HEK293 (cell line): ENCODE data around the gene RNF144B.

Experiments
- CTCF ChIA-PET: fragments of 350-600 bp; formaldehyde crosslinking; extraction: SDS; loops from one replicate; lab custom pipeline; 2021; ENCODE audit warnings: antibody characterized with exemption; lab: Yijun Ruan, JAX
- POLR2A ChIA-PET: fragments of 300-600 bp; formaldehyde crosslinking; extraction: SDS; loops from one replicate; lab custom pipeline; 2020; ENCODE audit warnings: antibody characterized with exemption, inconsistent platforms; lab: Yijun Ruan, JAX
- H3K27ac ChIP-seq: fragments of 200-500 bp; sonication (Bioruptor generic); 2 replicates; pipeline ENCODE4 v1.5.1; 2014; ENCODE audit warnings: low read depth, low read length, control low read depth, inconsistent platforms; ENCODE audit errors: extremely low read depth
- H3K36me3 ChIP-seq, 2 experiments: fragments of 200-500 bp in 1 of 2; sonication (Bioruptor generic) in 1 of 2; 1 replicate in 1 of 2; 2 replicates in 1 of 2; pipeline ENCODE4 v1.5.1; 2014 to 2017; ENCODE audit warnings: inconsistent platforms in 2 of 2, low read length in 2 of 2; ENCODE audit not compliant: control insufficient read depth in 2 of 2, insufficient read depth in 1 of 2
- H3K4me1 ChIP-seq: fragments of 200-500 bp; sonication (Bioruptor generic); 2 replicates; pipeline ENCODE4 v1.5.1; 2014; ENCODE audit warnings: mild to moderate bottlenecking, low read length, inconsistent platforms; ENCODE audit not compliant: control insufficient read depth, insufficient read depth
- H3K4me3 ChIP-seq: 2 replicates; pipeline ENCODE4 v1.5.1; 2011; ENCODE audit warnings: low read depth, mild to moderate bottlenecking, control low read depth, low read length, moderate library complexity
- H3K9me3 ChIP-seq: fragments of 200-500 bp; sonication (Bioruptor generic); 2 replicates; pipeline ENCODE4 v1.5.1; 2014; ENCODE audit warnings: low read depth, low read length, inconsistent platforms; ENCODE audit not compliant: control insufficient read depth, insufficient read depth
- FEZF1 ChIP-seq: fragments of 450-650 bp; formaldehyde crosslinking; IDR thresholded peaks from 2 replicates; pipeline ENCODE4 v1.5.1; 2016; ENCODE audit warnings: missing biosample characterization, missing genetic modification characterization
- IKZF3 ChIP-seq: fragments of 450-650 bp; IDR thresholded peaks from 2 replicates; pipeline ENCODE4 v1.5.0; 2018; ENCODE audit warnings: missing biosample characterization, mild to moderate bottlenecking, missing genetic modification characterization, moderate library complexity
- SCRT2 ChIP-seq: fragments of 450-650 bp; formaldehyde crosslinking; IDR thresholded peaks from 2 replicates; pipeline ENCODE4 v1.5.1; 2016; ENCODE audit warnings: missing biosample characterization, missing genetic modification characterization
- SP3 ChIP-seq: fragments of 450-650 bp; formaldehyde crosslinking; IDR thresholded peaks from 2 replicates; pipeline ENCODE4 v1.5.1; 2016; ENCODE audit warnings: missing biosample characterization, missing genetic modification characterization
- ZBTB8A ChIP-seq: fragments of 450-650 bp; formaldehyde crosslinking; IDR thresholded peaks from 2 replicates; pipeline ENCODE4 v1.5.1; 2016; ENCODE audit warnings: missing biosample characterization, missing genetic modification characterization
- ZFP3 ChIP-seq: fragments of 450-650 bp; formaldehyde crosslinking; IDR thresholded peaks from 2 replicates; pipeline ENCODE4 v1.5.1; 2016; ENCODE audit warnings: low read depth, missing biosample characterization, missing genetic modification characterization
- ZNF585B ChIP-seq: fragments of 450-650 bp; formaldehyde crosslinking; IDR thresholded peaks from 2 replicates; pipeline ENCODE4 v1.5.1; 2016; ENCODE audit warnings: missing biosample characterization, missing genetic modification characterization
- ZNF621 ChIP-seq: fragments of 450-650 bp; formaldehyde crosslinking; IDR thresholded peaks from 2 replicates; pipeline ENCODE4 v1.5.1; 2017; ENCODE audit warnings: missing biosample characterization, missing genetic modification characterization
- ZNF776 ChIP-seq: fragments of 450-650 bp; formaldehyde crosslinking; IDR thresholded peaks from 2 replicates; pipeline ENCODE4 v1.5.0; 2017; ENCODE audit warnings: missing biosample characterization, missing genetic modification characterization, borderline replicate concordance
- ZNF792 ChIP-seq: fragments of 450-650 bp; formaldehyde crosslinking; IDR thresholded peaks from 2 replicates; pipeline ENCODE4 v1.5.1; 2016; ENCODE audit warnings: missing biosample characterization, missing genetic modification characterization
- ZSCAN23 ChIP-seq: fragments of 450-650 bp; formaldehyde crosslinking; IDR thresholded peaks from 2 replicates; pipeline ENCODE4 v1.5.1; 2016; ENCODE audit warnings: missing biosample characterization, missing genetic modification characterization
- TF ChIP-seq, protein P1 (sequence below): fragments of 450-650 bp; formaldehyde crosslinking; IDR thresholded peaks from 2 replicates; pipeline ENCODE4 v1.5.1; 2016; ENCODE audit warnings: missing biosample characterization, missing genetic modification characterization
- TF ChIP-seq, protein P2 (sequence below): fragments of 450-650 bp; formaldehyde crosslinking; conservative IDR thresholded peaks from 2 replicates; pipeline ENCODE4 v1.5.1; 2016; ENCODE audit warnings: low read depth, missing biosample characterization, missing genetic modification characterization
- TF ChIP-seq, protein P3 (sequence below): fragments of 450-650 bp; formaldehyde crosslinking; IDR thresholded peaks from 2 replicates; pipeline ENCODE4 v1.5.1; 2016; ENCODE audit warnings: missing biosample characterization, missing genetic modification characterization
- TF ChIP-seq, protein P4 (sequence below): fragments of 450-650 bp; formaldehyde crosslinking; IDR thresholded peaks from 2 replicates; pipeline ENCODE4 v1.5.1; 2016; ENCODE audit warnings: missing biosample characterization, missing genetic modification characterization

RNF144B gene

DNA sequence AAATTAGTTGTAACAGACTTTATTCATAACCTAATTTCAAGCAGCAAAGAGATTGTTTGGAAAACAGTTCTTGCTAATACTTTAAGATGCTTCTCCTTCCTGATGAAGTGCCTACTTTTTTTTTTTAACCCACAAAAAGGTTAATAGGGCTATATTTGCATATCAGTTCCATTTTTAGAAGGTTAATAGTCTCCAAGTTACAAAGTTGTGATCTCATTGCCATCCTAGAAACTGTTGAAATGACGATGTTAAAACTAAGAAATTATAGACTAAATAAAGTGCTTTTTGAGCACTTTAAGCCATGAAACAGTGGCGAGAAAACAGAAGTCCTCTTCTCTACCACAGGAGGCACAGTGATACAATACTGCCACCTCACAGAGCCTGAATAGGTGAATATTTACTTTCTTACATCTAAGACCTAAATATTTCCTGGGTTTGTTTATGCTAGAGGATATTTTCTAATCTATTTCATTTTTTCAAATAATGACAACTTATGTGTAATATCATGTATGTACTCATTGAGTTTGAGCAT, 5.3 kb downstream of the RNF144B start:
- CTCF ChIA-PET: interaction anchor here (0.7 kb wide), 1 partner anchor 186 kb away, joined by 3 read pairs; no protein-coding TSS in a partner anchor
- H3K4me1 ChIP-seq: peaks cover 3% of the 10 kb centered on the region; the same call in 1 of the 2 replicates
- no peak overlapping the region for H3K4me3 ChIP-seq
- no peaks in the 10 kb centered on the region for H3K9me3 ChIP-seq
- H3K27ac ChIP-seq: no peak overlapping the region
- TF ChIP-seq SP3 (tag by site-specific recombination): no peak
- POLR2A ChIA-PET: no interaction called here
- H3K36me3 ChIP-seq: no peaks in the 10 kb centered on the region

DNA sequence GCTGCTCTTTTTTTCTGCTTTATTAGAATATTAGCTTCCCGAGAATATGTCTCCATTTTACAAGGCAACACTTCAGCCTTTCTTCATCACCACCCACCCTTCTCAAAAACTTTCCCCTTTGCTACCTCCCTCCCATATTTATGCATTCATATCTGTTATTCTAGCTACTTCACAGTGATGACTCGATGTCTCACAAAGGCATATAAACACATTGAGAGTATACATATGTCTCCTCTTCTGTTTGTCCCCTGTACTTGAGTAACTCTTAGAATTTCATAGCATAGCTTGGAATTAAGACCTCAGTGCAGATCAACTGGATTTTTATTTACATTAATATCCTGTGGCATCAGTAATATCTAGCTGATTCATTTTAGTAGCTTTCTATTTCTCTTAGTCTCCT, 6.5 kb downstream of the RNF144B start:
- H3K27ac ChIP-seq: no peak overlapping the region
- no peak for TF ChIP-seq SCRT2
- TF ChIP-seq, protein P1, sequence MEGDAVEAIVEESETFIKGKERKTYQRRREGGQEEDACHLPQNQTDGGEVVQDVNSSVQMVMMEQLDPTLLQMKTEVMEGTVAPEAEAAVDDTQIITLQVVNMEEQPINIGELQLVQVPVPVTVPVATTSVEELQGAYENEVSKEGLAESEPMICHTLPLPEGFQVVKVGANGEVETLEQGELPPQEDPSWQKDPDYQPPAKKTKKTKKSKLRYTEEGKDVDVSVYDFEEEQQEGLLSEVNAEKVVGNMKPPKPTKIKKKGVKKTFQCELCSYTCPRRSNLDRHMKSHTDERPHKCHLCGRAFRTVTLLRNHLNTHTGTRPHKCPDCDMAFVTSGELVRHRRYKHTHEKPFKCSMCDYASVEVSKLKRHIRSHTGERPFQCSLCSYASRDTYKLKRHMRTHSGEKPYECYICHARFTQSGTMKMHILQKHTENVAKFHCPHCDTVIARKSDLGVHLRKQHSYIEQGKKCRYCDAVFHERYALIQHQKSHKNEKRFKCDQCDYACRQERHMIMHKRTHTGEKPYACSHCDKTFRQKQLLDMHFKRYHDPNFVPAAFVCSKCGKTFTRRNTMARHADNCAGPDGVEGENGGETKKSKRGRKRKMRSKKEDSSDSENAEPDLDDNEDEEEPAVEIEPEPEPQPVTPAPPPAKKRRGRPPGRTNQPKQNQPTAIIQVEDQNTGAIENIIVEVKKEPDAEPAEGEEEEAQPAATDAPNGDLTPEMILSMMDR: no peak
- TF ChIP-seq, protein P2, sequence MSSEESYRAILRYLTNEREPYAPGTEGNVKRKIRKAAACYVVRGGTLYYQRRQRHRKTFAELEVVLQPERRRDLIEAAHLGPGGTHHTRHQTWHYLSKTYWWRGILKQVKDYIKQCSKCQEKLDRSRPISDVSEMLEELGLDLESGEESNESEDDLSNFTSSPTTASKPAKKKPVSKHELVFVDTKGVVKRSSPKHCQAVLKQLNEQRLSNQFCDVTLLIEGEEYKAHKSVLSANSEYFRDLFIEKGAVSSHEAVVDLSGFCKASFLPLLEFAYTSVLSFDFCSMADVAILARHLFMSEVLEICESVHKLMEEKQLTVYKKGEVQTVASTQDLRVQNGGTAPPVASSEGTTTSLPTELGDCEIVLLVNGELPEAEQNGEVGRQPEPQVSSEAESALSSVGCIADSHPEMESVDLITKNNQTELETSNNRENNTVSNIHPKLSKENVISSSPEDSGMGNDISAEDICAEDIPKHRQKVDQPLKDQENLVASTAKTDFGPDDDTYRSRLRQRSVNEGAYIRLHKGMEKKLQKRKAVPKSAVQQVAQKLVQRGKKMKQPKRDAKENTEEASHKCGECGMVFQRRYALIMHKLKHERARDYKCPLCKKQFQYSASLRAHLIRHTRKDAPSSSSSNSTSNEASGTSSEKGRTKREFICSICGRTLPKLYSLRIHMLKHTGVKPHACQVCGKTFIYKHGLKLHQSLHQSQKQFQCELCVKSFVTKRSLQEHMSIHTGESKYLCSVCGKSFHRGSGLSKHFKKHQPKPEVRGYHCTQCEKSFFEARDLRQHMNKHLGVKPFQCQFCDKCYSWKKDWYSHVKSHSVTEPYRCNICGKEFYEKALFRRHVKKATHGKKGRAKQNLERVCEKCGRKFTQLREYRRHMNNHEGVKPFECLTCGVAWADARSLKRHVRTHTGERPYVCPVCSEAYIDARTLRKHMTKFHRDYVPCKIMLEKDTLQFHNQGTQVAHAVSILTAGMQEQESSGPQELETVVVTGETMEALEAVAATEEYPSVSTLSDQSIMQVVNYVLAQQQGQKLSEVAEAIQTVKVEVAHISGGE (tag by site-specific recombination): no peak
- H3K9me3 ChIP-seq: no peaks in the 10 kb centered on the region
- CTCF ChIA-PET: interaction anchor here (0.6 to 0.9 kb wide), 4 partner anchors 111 to 348 kb away, joined by 3 to 7 read pairs (median 4); no protein-coding TSS in a partner anchor
- POLR2A ChIA-PET: no interaction called here
- H3K36me3 ChIP-seq: no peaks in the 10 kb centered on the region
- H3K4me3 ChIP-seq: no peak overlapping the region
- peaks cover under 1% of the 10 kb centered on the region; the same call in 1 of the 2 replicates for H3K4me1 ChIP-seq

DNA sequence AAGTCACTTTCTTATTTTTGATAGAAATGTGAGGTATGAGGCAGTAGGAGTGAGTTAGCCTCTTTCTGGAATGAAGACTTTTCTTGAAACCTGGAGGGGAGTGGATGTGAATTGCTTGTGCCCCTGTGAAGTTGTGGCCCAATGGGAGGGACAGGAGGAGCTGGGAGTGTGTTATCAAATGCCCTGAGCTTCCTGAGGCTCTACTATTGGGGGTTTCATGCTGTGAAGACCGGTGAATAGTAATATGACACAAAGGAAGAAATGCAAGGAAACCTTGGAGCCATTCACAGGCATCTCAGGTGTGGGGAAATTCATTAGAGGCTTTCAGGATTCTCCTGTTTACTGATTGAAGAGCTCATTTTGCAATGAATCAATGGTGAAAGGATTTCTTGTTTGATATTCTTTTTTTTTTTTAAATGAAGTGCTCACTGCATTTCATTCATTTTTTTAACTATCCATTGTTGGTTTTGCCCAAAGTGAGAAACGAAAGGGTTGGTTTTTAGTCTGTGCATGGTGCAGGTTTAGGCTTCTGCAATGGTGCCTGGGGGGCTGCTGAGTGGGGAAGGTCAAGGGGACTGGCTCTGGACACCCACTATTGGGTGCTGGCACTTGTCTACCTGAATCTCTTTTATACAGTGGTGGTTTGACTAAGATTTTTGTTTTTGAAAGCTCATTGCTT, 8.2 kb downstream of the RNF144B start:
- H3K9me3 ChIP-seq: no peaks in the 10 kb centered on the region
- H3K4me1 ChIP-seq: no peaks in the 10 kb centered on the region
- TF ChIP-seq, protein P2 (tag by site-specific recombination): no peak
- TF ChIP-seq ZNF621 (tag by site-specific recombination) (no peak), FEZF1 (tag by site-specific recombination) (no peak), ZNF776 (tag by site-specific recombination) (no peak), ZFP3 (tag by site-specific recombination) (no peak), IKZF3 (tag by site-specific recombination) (no peak), ZSCAN23 (no peak), ZBTB8A (tag by site-specific recombination) (no peak), ZNF585B (tag by site-specific recombination) (no peak), ZNF792 (tag by site-specific recombination) (no peak)
- TF ChIP-seq, protein P3, sequence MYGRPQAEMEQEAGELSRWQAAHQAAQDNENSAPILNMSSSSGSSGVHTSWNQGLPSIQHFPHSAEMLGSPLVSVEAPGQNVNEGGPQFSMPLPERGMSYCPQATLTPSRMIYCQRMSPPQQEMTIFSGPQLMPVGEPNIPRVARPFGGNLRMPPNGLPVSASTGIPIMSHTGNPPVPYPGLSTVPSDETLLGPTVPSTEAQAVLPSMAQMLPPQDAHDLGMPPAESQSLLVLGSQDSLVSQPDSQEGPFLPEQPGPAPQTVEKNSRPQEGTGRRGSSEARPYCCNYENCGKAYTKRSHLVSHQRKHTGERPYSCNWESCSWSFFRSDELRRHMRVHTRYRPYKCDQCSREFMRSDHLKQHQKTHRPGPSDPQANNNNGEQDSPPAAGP (tag by site-specific recombination): no peak
- TF ChIP-seq, protein P4, sequence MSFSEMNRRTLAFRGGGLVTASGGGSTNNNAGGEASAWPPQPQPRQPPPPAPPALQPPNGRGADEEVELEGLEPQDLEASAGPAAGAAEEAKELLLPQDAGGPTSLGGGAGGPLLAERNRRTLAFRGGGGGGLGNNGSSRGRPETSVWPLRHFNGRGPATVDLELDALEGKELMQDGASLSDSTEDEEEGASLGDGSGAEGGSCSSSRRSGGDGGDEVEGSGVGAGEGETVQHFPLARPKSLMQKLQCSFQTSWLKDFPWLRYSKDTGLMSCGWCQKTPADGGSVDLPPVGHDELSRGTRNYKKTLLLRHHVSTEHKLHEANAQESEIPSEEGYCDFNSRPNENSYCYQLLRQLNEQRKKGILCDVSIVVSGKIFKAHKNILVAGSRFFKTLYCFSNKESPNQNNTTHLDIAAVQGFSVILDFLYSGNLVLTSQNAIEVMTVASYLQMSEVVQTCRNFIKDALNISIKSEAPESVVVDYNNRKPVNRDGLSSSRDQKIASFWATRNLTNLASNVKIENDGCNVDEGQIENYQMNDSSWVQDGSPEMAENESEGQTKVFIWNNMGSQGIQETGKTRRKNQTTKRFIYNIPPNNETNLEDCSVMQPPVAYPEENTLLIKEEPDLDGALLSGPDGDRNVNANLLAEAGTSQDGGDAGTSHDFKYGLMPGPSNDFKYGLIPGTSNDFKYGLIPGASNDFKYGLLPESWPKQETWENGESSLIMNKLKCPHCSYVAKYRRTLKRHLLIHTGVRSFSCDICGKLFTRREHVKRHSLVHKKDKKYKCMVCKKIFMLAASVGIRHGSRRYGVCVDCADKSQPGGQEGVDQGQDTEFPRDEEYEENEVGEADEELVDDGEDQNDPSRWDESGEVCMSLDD (tag by site-specific recombination): no peak
- ChIA-PET CTCF (interaction anchor here (0.7 kb wide), 1 partner anchor 108 kb away, joined by 7 read pairs; no protein-coding TSS in a partner anchor), POLR2A (interaction anchor here (0.7 kb wide), 1 partner anchor 389 kb away, joined by 3 read pairs; no protein-coding TSS in a partner anchor)
- H3K27ac ChIP-seq: no peak overlapping the region
- H3K4me3 ChIP-seq: no peak overlapping the region
- no peaks in the 10 kb centered on the region for H3K36me3 ChIP-seq
